Mesendoderm (in vitro differentiated cells): ENCODE data around the gene CD82.
"Not testable (repeated sequence)": the region's sequence is repeated elsewhere in the genome, so short reads cannot be mapped to it uniquely, and the experiment has no call there.

ENCODE experiments used
- DNase-seq: peaks from one replicate; pipeline ENCODE4 v3.0.0; 2013
- H2AK5ac ChIP-seq: 2 replicates; pipeline ENCODE4 v1.6.1; 2013; ENCODE audit warnings: low read length, inconsistent platforms
- H2BK120ac ChIP-seq: 2 replicates; pipeline ENCODE4 v1.6.1; 2013; ENCODE audit warnings: low read depth, mild to moderate bottlenecking, low read length, moderate library complexity, mixed read lengths
- H2BK15ac ChIP-seq: replicated peaks from 2 replicates; pipeline ENCODE4 v1.6.1; 2013; ENCODE audit warnings: low read depth, mild to moderate bottlenecking, moderate library complexity
- H2BK5ac ChIP-seq: 2 replicates; pipeline ENCODE4 v1.6.1; 2013; ENCODE audit warnings: low read length, inconsistent platforms
- H3K18ac ChIP-seq: 2 replicates; pipeline ENCODE4 v1.6.1; 2013; ENCODE audit warnings: mild to moderate bottlenecking, low read length, mixed read lengths
- H3K23ac ChIP-seq: one replicate; pipeline ENCODE4 v1.6.1; 2013; ENCODE audit warnings: low read length
- H3K27ac ChIP-seq: 2 replicates; pipeline ENCODE4 v1.5.1; 2013; ENCODE audit warnings: low read depth, mild to moderate bottlenecking, inconsistent platforms, low read length, moderate library complexity
- H3K27me3 ChIP-seq: 2 replicates; pipeline ENCODE4 v1.6.1; 2013; ENCODE audit warnings: low read length, control low read depth, mild to moderate bottlenecking, inconsistent platforms; ENCODE audit not compliant: insufficient read depth, poor library complexity
- H3K36me3 ChIP-seq: 2 replicates; pipeline ENCODE4 v1.6.1; 2013; ENCODE audit warnings: low read length, inconsistent platforms; ENCODE audit not compliant: control insufficient read depth, insufficient read depth
- H3K4ac ChIP-seq: one replicate; pipeline ENCODE4 v1.6.1; 2013; ENCODE audit warnings: low read depth, mild to moderate bottlenecking, low read length, moderate library complexity
- H3K4me1 ChIP-seq: 2 replicates; pipeline ENCODE4 v1.6.1; 2013; ENCODE audit warnings: low read depth, low read length, inconsistent platforms; ENCODE audit not compliant: control insufficient read depth
- H3K4me2 ChIP-seq: 2 replicates; pipeline ENCODE4 v1.6.1; 2013; ENCODE audit warnings: low read length
- H3K4me3 ChIP-seq: 2 replicates; pipeline ENCODE4 v1.5.1; 2013; ENCODE audit warnings: mild to moderate bottlenecking, low read length
- H3K56ac ChIP-seq: one replicate; pipeline ENCODE4 v1.6.1; 2013; ENCODE audit warnings: low read length
- H3K79me1 ChIP-seq: 2 replicates; pipeline ENCODE4 v1.6.1; 2013; ENCODE audit warnings: low read length, inconsistent platforms
- H3K79me2 ChIP-seq: 2 replicates; pipeline ENCODE4 v1.6.1; 2013; ENCODE audit warnings: mild to moderate bottlenecking, low read length; ENCODE audit not compliant: control insufficient read depth, insufficient read depth
- H3K9ac ChIP-seq: 2 replicates; pipeline ENCODE4 v1.6.1; 2013; ENCODE audit warnings: low read length, inconsistent platforms
- H4K5ac ChIP-seq: one replicate; pipeline ENCODE4 v1.6.1; 2013; ENCODE audit warnings: low read length
- H4K8ac ChIP-seq: one replicate; pipeline ENCODE4 v1.6.1; 2013; ENCODE audit warnings: low read depth, mild to moderate bottlenecking, control low read depth, low read length, moderate library complexity
- WGBS: extraction: QIAGEN DNeasy Blood & Tissue Kit; methylation state at CpG from one replicate; pipeline ENCODE4 v1.1.7; 2013; ENCODE audit warnings: low lambda C conversion rate, missing lambda C conversion rate; ENCODE audit not compliant: insufficient coverage; ENCODE audit errors: extremely low coverage; 5-methylcytosine and 5-hydroxymethylcytosine counted together

Gene CD82

GRCh38 chr11:44555031-44555800 is 10.2 kb upstream of the CD82 start:
- no CpG with 5 or more reads among the region's 5 CpGs for WGBS
- no peaks in the 10 kb centered on the region for H3K79me2 ChIP-seq
- H4K8ac ChIP-seq, result no peak overlapping the region
- H3K4ac ChIP-seq, result no peak overlapping the region
- no peaks in the 10 kb centered on the region for H3K79me1 ChIP-seq
- no peak overlapping the region for H3K27ac ChIP-seq
- H3K4me2 ChIP-seq, result no peak overlapping the region
- DNase-seq, result no peak
- no peak overlapping the region for H4K5ac ChIP-seq
- H3K27me3 ChIP-seq, result no peaks in the 10 kb centered on the region
- H2BK5ac ChIP-seq, result no peak overlapping the region
- H3K36me3 ChIP-seq, result no peaks in the 10 kb centered on the region
- no peak overlapping the region for H2BK120ac ChIP-seq
- no peak overlapping the region for H3K4me3 ChIP-seq
- no peak overlapping the region for H3K56ac ChIP-seq
- no peak overlapping the region for H3K23ac ChIP-seq
- no peak overlapping the region for H2BK15ac ChIP-seq
- no peaks in the 10 kb centered on the region for H3K4me1 ChIP-seq
- H3K9ac ChIP-seq, result no peak overlapping the region
- no peak overlapping the region for H3K18ac ChIP-seq
- no peak overlapping the region for H2AK5ac ChIP-seq

DNA sequence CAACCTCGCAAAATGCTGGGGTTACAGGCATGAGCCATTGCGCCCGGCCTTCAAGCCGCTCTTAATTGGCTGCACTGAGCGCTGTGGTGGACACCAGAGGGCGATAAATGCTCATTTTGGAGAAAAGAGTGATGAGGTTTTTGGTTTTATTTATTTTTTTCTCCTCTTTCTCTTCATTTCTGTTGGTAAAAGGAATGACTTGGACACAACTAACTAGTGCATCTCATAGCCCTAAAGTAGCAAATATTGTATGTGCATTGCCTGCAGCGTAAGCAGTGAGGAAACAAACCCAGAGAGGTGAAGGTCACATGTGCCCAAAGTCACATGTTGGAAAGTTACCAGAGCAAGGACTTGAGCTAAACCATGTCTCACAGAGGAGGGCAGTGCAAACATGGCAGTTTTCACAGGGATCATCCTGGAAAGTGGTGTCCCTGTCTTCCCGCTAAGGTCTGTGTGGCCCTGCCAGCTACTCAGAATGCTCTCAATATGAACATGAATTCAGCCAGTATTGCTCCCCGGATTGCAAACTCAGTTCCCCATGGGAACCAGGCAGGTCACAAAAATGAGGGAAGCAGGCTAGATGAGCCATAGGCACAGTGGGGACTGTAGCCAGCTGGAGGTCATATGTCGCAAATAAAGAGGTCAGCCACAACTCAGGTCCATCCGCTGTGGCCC is 8.6 kb upstream of the CD82 start:
- Histone ChIP-seq H4K8ac (no peak overlapping the region), H3K27me3 (no peaks in the 10 kb centered on the region), H3K23ac (no peak overlapping the region), H2BK15ac (no peak overlapping the region), H3K56ac (no peak overlapping the region), H3K4me3 (no peak overlapping the region), H2BK120ac (no peak overlapping the region), H4K5ac (no peak overlapping the region), H3K4me1 (no peaks in the 10 kb centered on the region), H3K36me3 (no peaks in the 10 kb centered on the region), H2BK5ac (no peak overlapping the region), H3K9ac (no peak overlapping the region), H3K27ac (no peak overlapping the region), H3K79me1 (no peaks in the 10 kb centered on the region), H3K4me2 (no peak overlapping the region), H3K4ac (no peak overlapping the region), H3K18ac (no peak overlapping the region), H3K79me2 (no peaks in the 10 kb centered on the region), H2AK5ac (no peak overlapping the region)
- no CpG with 5 or more reads among the region's 11 CpGs for WGBS
- peak; percentile 78 for DNase-seq

DNA sequence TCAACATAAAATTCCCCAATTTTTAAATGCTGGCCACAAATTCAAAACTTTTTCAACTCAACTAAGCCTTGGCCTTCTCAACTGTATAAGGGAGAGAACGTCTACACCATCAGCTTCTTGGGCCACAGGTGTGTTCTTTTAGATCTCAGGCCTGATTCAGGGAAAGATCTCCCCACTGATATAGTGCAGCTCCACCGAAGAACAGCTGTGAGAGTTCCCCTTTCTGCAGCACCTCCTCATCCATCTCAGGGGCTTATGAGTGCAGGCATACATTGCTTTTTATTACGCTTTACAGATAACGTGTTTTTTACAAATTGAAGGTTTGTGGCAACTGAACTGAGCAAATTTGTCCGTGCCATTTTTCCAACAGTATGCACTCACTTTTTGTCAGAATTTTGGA is 8.0 kb upstream of the CD82 start:
- no peak overlapping the region for H3K4me3 ChIP-seq
- H3K56ac ChIP-seq, result no peak overlapping the region
- H3K27ac ChIP-seq, result no peak overlapping the region
- H3K18ac ChIP-seq, result no peak overlapping the region
- no CpG with 5 or more reads among the region's 5 CpGs for WGBS
- no peak overlapping the region for H2BK5ac ChIP-seq
- DNase-seq, result no peak
- no peak overlapping the region for H2BK120ac ChIP-seq
- H2AK5ac ChIP-seq, result no peak overlapping the region
- no peak overlapping the region for H3K4ac ChIP-seq
- H2BK15ac ChIP-seq, result no peak overlapping the region
- no peak overlapping the region for H3K23ac ChIP-seq
- H3K27me3 ChIP-seq, result no peaks in the 10 kb centered on the region
- H3K79me1 ChIP-seq, result no peaks in the 10 kb centered on the region
- no peaks in the 10 kb centered on the region for H3K4me1 ChIP-seq
- no peak overlapping the region for H4K5ac ChIP-seq
- H4K8ac ChIP-seq, result no peak overlapping the region
- no peak overlapping the region for H3K9ac ChIP-seq
- no peaks in the 10 kb centered on the region for H3K79me2 ChIP-seq
- H3K36me3 ChIP-seq, result no peaks in the 10 kb centered on the region
- H3K4me2 ChIP-seq, result no peak overlapping the region

GRCh38 chr11:44559207-44559939 is 6.1 kb upstream of the CD82 start:
- Histone ChIP-seq H2AK5ac (no peak overlapping the region), H3K4ac (no peak overlapping the region), H3K27ac (no peak overlapping the region), H3K4me3 (no peak overlapping the region), H3K18ac (no peak overlapping the region), H4K8ac (no peak overlapping the region), H3K79me2 (no peaks in the 10 kb centered on the region), H3K36me3 (no peaks in the 10 kb centered on the region), H3K23ac (no peak overlapping the region), H3K56ac (no peak overlapping the region), H4K5ac (no peak overlapping the region), H3K9ac (no peak overlapping the region), H2BK15ac (no peak overlapping the region), H2BK120ac (no peak overlapping the region), H2BK5ac (no peak overlapping the region), H3K4me2 (no peak overlapping the region), H3K27me3 (no peaks in the 10 kb centered on the region), H3K79me1 (no peaks in the 10 kb centered on the region), H3K4me1 (no peaks in the 10 kb centered on the region)
- WGBS, result no CpG with 5 or more reads among the region's 9 CpGs
- peak; percentile 76 for DNase-seq

- not testable (repeated sequence) for H3K79me2 ChIP-seq, H4K8ac ChIP-seq, H3K18ac ChIP-seq, DNase-seq, H3K4me1 ChIP-seq, H3K23ac ChIP-seq, H3K56ac ChIP-seq, H3K79me1 ChIP-seq, H3K4me3 ChIP-seq, H4K5ac ChIP-seq, H2BK5ac ChIP-seq, H2AK5ac ChIP-seq, H2BK15ac ChIP-seq, H3K4ac ChIP-seq, H3K4me2 ChIP-seq, H3K36me3 ChIP-seq, H3K27ac ChIP-seq, H3K27me3 ChIP-seq, H2BK120ac ChIP-seq, H3K9ac ChIP-seq
- WGBS, result no CpG with 5 or more reads among the region's 7 CpGs
These were observed 5.5 kb upstream of the CD82 start for GRCh38 chr11:44559940-44560300.
